ENCODE data around the gene ABCC6.

ABCC6 gene

DNA sequence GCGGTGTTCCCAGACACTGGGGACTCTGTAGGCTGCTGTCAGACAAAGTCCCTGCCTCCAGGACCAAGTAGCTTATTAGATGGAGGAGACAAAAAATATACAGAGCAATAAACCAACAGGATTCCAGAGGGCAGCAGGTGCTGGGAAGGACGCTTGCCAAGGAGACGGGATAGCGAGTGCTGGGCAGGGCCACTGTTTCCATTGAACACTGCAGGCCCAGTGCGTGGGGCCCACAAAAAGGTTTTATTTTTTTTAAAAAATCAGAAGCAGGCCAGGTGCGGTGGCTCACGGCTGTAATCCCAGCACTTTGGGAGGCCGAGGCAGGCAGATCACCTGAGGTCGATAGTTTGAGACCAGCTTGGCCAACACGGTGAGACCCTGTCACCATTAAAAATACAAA, 84.2 kb downstream of the ABCC6 start:
- no peak for DNase-seq

DNA sequence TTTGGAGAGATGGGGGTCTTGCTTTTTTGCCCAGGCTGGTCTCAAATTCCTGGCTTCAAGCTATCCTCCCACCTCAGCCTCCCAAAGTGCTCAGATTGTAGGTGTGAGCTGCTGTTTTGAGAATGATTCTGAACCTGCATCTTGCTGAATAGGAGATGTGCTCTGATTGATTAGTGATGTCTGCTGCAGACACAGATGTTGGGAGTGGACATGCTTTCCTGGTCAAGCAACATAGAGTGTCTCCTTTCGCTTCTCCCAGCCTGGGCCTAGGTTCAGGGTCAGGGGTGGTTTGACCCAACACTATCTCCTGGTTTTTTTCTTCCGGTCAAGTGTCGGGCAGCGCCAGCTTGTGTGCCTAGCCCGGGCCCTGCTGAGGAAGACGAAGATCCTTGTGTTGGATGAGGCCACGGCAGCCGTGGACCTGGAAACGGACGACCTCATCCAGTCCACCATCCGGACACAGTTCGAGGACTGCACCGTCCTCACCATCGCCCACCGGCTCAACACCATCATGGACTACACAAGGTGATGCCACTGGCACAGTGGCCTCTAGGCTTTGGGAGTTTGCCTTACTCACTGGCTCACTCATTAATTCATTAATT, 85.2 kb downstream of the ABCC6 start:
- no peak for DNase-seq

DNA sequence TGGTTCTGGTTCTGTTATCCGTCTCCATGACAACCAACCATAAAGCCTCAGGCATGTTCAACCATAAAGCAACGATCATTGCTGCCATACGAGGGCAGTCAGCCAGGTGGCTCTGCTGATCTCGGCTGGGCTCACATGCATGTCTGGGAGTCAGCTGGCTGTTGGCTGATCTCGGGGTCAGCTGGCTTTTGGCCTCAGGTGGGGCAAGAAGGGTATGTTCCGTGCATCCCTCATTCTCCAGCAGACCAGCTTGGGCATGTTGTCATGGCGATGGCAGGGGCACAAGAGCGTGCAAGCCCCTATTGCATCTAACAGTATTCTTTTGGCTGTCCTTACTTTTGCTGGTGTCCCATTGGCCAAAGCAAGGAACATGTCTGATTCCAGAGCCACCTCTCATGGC, 86.2 kb downstream of the ABCC6 start:
- no peak for DNase-seq

DNA sequence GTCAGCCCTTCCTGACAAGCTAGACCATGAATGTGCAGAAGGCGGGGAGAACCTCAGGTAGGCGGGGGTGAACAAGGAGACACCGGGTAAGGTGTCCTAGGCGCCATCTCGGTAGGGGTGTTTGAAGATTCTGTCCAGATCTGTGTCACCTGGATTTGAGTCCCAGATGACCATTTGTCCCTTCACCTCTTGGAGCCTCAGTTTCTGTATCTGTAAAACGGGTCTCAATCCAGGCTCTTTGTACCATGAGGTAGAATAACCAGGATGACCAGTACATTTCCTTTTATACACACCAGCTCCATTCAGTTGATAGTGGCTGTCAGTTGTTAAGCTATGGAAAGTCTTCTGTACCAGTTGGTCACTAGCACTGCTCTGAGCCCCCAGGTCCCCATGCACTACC, 86.7 kb downstream of the ABCC6 start:
- DNase-seq: no peak

DNA sequence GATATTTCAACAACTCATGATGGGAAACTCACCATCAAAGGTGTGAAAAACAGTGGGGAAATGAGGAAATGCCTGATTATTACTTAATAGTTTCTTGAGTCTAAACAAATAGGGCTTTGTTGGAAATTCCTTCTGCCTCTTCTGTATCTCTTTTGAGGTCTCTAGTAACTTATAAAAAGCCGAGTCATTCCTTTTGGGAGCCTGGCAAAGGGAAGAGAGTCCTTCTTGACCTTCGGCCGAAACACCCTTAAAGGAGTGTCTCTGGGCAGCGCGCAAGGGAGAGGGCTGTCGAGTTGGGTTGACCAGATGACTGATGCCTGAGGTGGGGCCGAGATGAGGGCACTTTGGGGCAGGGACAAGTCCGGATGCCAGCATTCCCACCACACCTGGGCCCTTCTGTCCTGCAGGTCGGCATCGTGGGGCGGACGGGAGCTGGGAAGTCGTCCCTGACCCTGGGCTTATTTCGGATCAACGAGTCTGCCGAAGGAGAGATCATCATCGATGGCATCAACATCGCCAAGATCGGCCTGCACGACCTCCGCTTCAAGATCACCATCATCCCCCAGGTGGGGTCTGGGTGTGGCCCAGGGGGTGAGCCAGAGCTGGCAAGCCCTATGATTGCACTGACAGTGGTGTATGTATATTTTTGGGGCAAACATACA, 89.2 kb downstream of the ABCC6 start:
- DNase-seq: no peak

DNA sequence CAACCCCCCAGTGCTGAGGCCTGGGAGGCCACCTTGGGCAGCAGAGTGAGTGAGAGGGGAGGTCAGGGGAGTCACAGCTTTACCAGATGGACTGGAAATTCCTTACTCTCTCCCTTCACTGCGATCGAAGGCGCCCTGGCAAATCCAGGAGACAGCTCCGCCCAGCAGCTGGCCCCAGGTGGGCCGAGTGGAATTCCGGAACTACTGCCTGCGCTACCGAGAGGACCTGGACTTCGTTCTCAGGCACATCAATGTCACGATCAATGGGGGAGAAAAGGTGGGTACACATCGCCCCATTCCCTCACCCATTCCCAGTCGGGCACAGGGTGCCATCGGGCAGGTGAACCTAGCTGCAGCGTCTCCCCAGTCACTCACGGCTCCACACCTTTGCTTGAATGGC, 91.6 kb downstream of the ABCC6 start:
- no peak for DNase-seq

DNA sequence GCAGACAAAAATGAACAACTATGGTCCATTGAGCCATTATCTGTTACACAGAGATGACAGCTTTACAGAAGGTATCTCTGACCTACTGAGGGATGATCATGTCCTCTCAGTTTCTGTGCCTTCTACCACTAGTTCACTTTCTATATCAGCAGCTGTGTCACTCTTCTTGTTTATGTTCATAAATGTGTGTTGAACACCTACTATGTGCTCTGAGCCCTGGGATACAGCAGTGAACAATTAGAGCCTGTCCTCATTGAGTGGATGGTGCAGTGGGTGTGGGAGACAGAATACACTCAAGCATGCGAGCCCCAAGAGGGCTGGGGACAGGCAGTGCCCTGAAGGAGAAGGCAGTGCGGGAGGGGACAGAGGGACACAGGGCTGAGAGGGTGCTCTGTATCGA, 92.1 kb downstream of the ABCC6 start:
- DNase-seq: no peak

DNA sequence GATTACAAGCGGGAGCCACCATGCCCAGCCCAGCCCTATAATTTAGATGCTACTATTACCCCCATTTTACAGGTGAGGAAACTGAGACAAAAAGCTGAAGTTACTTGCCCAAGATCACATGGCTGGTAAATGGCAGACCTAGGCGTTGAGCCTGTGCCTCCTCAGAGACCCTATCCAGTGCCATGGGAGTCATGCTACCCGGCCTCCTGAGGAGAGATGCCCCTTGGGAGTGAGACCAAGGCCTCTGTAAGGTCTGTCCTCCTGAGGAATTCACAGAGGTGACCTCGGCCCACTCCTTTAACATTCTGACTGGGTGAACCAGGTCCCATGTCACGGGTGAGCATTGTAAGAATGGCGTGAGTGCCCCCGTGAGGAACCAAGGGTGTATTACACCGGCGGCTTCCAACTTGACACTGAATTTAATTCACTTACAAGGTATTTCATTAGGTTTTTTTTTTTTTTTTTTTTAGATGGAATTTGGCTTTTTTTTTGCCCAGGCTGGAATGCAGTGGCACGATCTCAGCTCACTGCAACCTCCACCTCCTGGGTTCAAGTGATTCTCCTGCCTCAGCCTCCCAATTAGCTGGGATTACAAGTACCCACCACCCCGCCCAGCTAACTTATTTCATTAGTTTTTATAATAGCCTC, 95.7 kb downstream of the ABCC6 start:
- DNase-seq: peak; percentile 49

DNA sequence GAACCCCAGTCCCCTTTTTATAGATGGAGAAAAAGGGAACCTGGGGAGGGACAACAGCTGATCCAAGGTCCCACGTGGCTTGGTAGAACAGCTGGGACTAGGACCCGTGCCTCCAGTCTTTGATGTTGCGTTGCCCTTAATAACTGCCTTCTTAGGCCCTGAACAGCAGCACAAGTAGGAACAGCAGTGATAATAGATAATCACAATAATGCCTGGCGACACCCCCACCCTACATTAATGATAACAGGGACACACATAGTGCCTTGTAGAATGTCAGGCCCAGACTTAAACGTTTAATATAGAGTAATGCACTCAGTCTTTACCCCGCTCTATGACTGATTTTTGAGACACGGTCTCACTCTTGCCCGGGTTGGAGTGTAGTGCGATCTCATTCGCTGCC, 96.4 kb downstream of the ABCC6 start:
- no peak for DNase-seq

DNA sequence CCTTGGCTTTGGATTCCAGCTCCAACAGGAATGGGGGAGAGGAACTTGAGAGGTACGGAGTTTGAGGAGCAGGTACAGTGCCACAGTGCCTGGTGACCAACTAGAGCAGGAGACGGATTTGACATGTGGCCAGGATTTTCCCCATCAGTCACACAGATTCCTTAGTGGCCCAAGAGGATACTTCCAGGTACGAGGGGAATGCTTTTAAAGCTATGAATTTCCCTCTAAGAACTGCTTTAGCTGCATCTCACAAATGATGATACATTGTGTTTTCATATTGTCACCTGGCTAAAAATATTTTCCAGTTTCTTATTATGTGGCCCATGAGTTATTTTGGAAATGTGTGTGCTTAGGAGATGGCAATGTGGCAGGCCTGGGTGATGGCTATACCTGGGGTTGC, 98.3 kb downstream of the ABCC6 start:
- DNase-seq: no peak

DNA sequence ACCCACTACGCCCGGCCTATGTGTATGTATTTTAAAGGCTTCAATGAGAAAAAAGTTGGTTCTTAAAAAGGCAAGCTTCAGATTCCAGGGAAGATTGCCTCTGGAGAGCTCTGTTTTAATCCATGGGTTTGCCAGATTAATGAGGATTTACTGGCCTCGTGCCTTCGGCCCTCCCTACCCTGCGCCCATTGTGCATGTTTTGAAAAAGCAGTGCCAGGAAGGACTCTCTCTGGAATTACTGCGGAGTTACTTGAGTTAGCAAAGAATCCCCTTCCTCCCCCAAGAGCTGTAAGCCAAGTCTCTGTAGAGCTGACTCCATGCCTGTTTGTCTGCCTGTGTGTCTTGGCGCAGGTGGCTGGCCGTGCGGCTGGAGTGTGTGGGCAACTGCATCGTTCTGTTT, 98.9 kb downstream of the ABCC6 start:
- DNase-seq: no peak

DNA sequence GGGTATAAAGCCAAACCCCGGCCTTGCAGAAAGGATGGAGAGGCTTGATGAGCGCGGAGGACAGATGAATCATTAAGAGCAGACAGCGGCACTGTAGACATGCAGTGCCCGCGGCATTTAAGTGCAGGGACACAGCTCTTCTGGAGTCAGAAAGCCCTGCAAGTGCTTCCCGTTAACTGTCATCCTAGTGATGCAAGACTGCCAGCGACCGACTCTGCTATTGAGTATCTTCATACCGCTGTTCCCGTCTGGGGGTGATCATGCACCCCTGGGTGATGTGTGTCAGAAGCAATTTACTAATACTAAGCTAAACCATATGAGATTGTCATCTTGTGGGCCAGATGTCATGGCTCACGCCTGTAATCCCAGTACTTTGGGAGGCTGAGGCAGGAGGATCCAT, 101.0 kb downstream of the ABCC6 start:
- DNase-seq: no peak

DNA sequence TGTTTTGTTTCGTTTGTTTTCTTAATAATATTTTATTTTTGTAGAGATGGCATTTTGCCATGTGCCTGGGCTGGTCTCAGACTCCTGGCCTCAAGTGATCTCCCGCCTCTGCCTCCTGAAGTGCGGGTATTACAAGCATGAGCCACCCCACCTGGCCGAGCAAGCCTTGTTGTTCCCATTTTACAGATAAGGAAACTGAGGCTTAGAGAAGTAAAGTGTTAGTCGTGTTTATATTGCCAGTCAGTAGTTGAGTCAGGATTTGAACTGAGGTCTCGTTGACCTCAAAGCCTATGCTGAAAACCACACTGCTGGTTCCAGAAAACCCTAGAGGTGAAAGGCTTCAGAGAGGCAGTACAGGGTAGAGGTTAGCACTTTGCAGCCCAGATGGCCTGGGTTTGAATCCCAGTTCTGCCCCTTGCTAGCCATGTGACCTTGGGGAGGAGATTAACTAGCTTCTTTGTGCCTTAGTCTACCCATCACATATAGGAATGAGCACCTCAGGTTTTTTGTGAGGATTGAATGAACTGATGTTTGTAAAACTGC, 102.0 kb downstream of the ABCC6 start:
- no peak for DNase-seq

DNA sequence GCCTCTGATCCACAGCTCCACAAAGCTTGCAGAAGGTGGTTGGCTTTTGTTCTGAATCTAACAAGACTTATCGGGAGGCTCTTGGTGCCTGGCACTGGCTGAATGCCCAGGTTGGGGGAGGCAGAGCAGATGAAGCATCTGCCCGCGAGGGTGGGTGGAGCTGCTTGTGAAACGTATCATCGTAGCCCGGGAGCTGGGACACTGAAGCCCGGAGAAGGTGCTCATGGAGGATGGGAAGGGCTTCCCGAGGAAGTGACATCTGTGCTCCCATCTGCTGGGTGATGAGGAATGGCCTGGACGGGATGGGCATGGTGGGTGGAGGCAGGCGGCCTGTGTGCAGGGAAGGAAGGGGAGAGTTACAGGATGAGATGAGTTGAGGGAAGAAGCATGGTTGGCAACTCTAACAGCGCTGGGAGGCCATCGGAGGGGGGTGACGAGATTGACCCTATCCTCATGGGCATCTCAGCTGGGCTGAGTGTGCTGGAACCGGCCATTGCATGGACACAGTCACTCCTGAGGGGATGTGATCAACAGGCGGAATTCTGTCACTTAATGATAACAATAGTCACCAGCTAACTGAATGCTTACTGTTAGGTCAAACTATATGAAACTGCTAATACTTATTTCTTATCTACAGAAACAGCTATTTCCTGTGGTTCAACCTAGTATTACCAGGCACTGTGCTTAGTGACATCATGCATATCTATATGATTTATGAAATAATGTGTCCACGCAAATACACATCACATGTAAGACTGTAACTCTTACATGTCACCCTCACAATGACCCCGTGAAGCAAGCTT, 102.7 kb downstream of the ABCC6 start:
- DNase-seq: peak; percentile 18

DNA sequence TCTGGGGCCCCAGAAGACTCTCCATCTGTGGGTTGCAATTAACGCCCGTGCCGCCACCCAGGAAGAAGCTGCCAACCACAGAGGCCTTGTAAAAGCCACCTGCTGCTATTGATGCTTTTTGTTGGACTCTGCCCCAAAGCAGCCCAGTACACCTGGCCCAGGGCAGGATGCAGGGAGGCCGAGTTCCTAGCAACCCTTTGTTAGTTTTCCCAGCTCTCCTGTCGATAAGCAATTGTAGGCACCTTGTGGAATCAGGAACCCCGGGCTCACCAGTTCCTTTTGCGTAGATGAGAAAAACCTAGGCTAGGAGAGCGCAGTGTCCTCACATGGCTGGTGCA, 103.3 kb downstream of the ABCC6 start:
- DNase-seq: no peak

DNA sequence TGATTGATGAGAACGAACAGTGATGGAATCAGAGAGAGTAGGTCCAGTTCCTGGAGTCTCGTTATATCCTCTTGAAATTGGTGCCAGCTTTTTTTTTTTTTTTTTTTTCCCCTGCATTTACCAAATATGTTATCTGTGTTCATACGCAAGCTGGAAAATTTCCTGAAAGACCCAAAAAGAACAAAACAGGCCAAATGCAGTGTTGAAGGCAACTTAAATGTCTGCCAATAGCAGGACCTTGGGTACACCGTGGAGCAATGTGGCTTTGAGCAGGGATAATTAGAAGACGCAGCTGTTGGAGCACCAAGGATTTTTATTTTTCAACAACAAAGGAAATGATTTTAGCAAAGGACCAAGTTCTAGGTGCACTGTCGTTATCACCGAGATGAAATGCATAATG, 105.0 kb downstream of the ABCC6 start:
- no peak for DNase-seq

DNA sequence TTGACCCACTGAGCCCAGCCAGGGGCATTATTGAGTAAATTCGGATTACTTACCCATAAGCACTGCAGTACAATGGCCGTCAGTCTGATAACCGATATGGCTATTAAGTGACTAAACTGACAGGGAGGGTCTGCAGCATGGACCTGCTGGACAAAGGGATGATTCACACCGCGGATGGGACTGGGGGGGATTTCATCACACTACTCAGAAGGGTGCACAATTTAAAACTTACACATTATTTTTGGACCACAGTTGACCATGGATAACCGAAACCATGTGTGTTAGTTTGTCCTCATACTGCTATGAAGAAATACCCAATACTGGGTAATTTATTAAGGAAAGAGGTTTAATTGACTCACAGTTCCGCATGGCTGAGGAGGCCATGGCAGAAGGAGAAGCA, 106.5 kb downstream of the ABCC6 start:
- no peak for DNase-seq

DNA sequence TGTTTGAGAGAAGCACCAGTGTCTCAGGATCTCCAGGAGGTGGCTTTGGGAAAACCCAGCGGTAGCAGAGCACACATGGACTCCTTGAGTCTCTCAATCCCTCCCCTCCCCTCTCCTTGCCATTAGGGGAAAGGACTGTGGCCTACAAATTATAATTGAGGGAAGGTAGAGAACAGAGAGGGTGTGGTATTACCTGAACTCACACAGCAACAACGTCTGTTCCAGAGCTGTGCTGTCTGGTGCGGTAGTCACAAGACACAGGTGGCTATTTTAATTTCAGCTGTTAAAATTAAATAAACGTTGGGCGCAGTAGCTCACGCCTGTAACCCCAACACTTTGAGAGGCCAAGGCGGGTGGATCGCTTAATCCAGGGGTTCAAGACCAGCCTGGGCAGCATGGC, 110.2 kb downstream of the ABCC6 start:
- no peak for DNase-seq

DNA sequence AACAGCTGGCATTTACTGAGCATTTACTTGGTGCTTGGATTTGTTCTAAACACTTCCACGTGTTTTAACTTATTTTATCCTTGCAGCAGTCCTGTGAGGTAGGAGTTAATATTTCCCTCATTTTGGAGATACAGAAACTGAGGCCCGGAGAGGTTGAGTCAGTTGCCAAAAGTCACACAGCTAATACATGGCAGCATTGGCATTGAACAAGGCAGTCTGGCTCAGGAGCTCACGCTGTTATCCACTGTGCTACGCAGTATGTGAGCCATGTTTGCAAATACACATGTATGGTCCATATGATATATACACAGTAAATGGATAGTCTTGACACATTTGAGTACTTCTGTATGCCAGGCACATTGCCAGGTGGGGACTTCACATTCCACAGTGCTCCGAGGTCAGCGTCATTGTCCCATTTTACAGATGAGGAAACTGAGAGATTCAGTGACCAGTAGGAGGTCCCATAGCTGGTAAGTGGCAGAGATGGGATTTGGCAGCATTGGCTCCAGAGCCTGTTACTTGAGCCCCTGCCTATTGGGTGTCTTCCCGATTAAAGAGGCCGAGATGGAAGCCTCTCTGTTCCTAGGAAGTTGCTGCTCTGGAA, 110.7 kb downstream of the ABCC6 start:
- DNase-seq: no peak

DNA sequence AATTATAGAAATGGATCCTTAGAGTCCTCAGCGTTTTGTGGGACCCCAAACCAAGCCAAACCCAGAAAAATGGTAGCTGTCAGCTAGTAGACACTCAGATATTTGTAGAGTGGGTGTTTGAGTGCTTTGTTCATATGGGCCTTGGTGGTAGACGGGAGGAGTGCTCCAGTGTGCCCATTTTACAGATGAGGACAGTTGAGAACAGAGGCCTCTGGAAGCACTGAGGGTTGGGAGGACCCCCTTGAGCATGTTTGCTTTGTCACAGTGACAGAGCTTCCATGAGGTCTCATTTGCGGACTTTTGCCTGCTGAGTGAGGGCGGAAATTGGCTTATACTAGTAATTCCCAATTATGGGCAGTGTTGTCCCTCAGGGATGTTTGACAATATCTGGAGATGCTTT, 111.7 kb downstream of the ABCC6 start:
- DNase-seq: no peak

DNA sequence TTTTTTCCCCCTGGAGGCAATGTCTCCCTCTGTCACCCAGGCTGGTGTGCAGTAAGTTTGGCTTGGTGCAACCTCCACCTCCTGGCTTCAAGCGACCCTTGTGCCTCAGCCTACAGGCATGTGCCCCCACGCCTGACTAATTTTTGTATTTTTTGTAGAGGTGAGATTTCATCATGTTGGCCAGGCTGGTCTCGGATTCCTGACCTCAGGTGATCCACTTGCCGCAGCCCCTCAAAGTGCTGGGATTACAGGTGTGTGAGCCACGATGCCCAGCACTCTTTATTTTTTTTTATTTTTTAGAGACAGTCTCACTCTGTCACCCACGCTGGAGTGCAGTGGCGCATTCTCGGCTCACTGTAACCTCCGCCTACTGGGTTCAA, 113.2 kb downstream of the ABCC6 start:
- DNase-seq: no peak

DNA sequence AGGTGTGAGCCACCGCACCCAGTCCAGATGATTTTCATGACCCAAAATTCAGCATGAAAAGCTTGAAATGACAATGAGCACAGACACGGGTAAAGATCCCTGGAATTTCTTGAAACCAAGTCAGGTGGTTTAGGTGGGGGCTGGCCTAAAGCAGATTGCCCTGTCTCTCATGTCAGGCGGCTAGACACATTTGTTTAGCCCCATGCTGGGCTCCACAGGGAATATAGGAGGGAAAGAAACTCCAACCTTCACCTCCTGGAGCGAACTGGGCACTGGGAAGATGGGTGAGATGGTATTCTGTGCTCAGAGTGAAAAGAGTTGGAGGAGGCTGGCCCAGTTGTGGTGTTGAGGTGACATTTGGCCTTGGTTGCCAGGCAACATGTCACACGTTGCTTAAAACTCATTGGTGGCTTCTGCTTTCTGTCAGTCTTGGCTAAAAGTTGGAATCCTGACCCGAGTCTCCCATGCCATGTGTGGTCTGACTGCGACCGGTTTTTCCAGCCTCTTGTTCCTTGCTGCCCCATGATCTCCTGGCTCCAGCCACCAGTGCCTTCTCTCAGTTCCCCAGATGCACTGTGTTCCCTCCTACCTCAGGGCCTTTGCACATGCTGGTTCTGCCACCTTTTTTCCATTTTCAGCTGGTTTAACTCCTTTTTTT, 113.7 kb downstream of the ABCC6 start:
- no peak for DNase-seq

DNA sequence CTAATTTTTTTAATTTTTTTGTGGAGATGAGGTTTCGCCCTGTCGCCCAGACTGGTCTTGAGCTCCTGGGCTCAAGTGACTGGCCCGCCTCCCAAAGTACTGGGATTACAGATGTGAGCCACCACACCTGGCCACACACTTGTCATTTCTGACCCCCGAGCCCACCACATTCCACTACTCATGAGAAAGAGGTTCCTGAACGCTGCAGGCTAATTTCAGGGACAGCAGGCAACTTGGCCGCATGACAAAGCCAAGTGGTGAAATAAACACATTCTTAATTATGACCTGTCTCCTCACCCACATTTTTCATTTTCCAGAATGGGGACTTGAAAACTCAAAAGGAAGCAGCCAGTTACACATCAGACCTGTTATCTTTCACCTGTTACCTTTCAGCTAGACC, 114.5 kb downstream of the ABCC6 start:
- no peak for DNase-seq

Data from midbrain (tissue), 1 donor.